H1 (cell line): ENCODE results near the gene KIAA1671. TPM values are rescaled to one million over a fixed set of nuclear protein-coding genes. Genes with fewer than 3 reads are reported as not detected.

Experiments used
- CBX5 ChIP-seq: fragments of 300-800, 300-1000 bp; sonication (generic); IDR thresholded peaks from 2 replicates; pipeline ENCODE4 v1.7.1; 2016; ENCODE audit warnings: antibody characterized with exemption, low read length, low read depth
- CHD2 ChIP-seq: IDR thresholded peaks from 2 replicates; pipeline ENCODE4 v1.6.1; 2012; ENCODE audit warnings: low read length, improper control_type of control experiment
- GABPA ChIP-seq: IDR thresholded peaks from 2 replicates; pipeline ENCODE4 v1.6.1; 2011; ENCODE audit warnings: mild to moderate bottlenecking, low read length, moderate library complexity, borderline replicate concordance; ENCODE audit not compliant: insufficient read depth
- JUN ChIP-seq: IDR thresholded peaks from 2 replicates; pipeline ENCODE4 v1.6.1; 2011; ENCODE audit warnings: low read depth, mild to moderate bottlenecking, improper control_type of control experiment, low read length
- KDM1A ChIP-seq: fragments of 200-600, 300-600 bp; sonication (generic); IDR thresholded peaks from 2 replicates; pipeline ENCODE4 v1.7.1; 2016; ENCODE audit warnings: mild to moderate bottlenecking, low read length, borderline replicate concordance
- SIX5 ChIP-seq: IDR thresholded peaks from 2 replicates; pipeline ENCODE4 v1.6.1; 2011; ENCODE audit warnings: mild to moderate bottlenecking, low read depth, low read length
- SP2 ChIP-seq: IDR thresholded peaks from 2 replicates; pipeline ENCODE4 v1.6.1; 2012; ENCODE audit warnings: mild to moderate bottlenecking, low read length, inconsistent platforms
- TAF7 ChIP-seq: optimal IDR thresholded peaks from 2 replicates; pipeline ENCODE3; 2011; ENCODE audit warnings: low read depth, mild to moderate bottlenecking, inconsistent platforms, low read length, moderate library complexity, borderline replicate concordance
- TBP ChIP-seq: IDR thresholded peaks from 2 replicates; pipeline ENCODE4 v1.6.1; 2011; ENCODE audit warnings: low read depth, low read length, improper control_type of control experiment
- polyA plus RNA-seq, 7 experiments: library from polyadenylated mRNA; depleted of rRNA in 3 of 7; stranded (reverse) in 5 of 7; unstranded in 2 of 7; fragments of >200 nt in 5 of 7; fragments of 200-250 nt in 2 of 7; gene quantifications; 1 replicate in 5 of 7; 2 replicates in 1 of 7; 4 replicates in 1 of 7; pipeline versions ENCODE4 v1.2.1 to v1.2.3, GENCODE V29; 2011 to 2013; ENCODE audit warnings: missing spikeins in 2 of 7, mixed read lengths in 2 of 7
- total RNA-seq: library from RNA; stranded (reverse); fragmentation: NEBNext Ultra II Directional; extraction: Animal tissue kit (Norgen Biotek cat#: 25700); gene quantifications from 2 replicates; pipeline ENCODE4 v1.2.1, GENCODE V29; 2021
- TF ChIP-seq, protein P1 (sequence below): IDR thresholded peaks from 2 replicates; pipeline ENCODE4 v1.6.1; 2012; ENCODE audit warnings: low read length, inconsistent platforms

Gene KIAA1671
- total and polyA plus RNA-seq, 2 of the 8 experiments (the other 6 are each of a cell fraction or from before 2014, with no cell fraction given) = 6.4 to 23.9 TPM

DNA sequence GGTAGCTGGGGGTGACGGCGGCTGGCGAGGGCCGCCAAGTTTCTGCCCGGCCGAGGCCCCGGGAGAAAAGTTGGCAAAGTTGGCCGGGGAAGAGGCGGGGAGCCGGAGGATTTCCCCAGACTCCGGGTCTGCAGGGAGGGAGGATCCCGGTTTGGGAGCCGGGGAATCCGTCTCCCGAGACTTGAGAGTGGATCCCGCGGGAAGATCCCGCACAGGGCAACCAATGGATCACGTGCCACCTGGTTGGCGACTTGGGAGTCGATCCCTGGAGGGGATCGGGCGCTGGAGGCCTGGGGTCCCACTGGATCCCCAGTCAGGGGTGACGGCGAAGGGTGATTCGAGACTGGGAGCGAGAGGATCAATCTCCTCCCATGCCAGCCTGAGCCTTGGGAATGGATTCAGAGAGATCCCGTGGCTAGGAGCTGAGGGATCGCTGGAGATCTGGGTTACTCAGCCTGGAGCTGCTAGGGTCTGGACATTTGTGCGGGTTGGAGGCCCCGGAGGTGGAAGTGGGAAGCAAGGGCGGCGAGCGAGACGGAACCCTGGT is 394 bp downstream of the KIAA1671 start (continued):
- TF ChIP-seq KDM1A = no peak
- no peak for TF ChIP-seq SP2
- no peak for TF ChIP-seq CBX5
- TF ChIP-seq GABPA = no peak
- no peak for TF ChIP-seq JUN
- TF ChIP-seq, protein P1, sequence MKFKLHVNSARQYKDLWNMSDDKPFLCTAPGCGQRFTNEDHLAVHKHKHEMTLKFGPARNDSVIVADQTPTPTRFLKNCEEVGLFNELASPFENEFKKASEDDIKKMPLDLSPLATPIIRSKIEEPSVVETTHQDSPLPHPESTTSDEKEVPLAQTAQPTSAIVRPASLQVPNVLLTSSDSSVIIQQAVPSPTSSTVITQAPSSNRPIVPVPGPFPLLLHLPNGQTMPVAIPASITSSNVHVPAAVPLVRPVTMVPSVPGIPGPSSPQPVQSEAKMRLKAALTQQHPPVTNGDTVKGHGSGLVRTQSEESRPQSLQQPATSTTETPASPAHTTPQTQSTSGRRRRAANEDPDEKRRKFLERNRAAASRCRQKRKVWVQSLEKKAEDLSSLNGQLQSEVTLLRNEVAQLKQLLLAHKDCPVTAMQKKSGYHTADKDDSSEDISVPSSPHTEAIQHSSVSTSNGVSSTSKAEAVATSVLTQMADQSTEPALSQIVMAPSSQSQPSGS = peak; percentile 52; the same call in 1 of the 2 replicates
- peak; percentile 54 for TF ChIP-seq TAF7
- no peak for TF ChIP-seq SIX5
- no peak for TF ChIP-seq TBP
- peak; percentile 91 for TF ChIP-seq CHD2
